BLaER1 (cell line): ENCODE data around the gene CAVIN2.

Experiments used
- H3K27ac ChIP-seq: shearing (Covaris generic); formaldehyde crosslinking; 2 replicates; pipeline ENCODE4 v1.8.1; 2022
- H3K27me3 ChIP-seq: shearing (Covaris generic); formaldehyde crosslinking; 2 replicates; pipeline ENCODE4 v1.8.1; 2022
- H3K36me3 ChIP-seq: shearing (Covaris generic); formaldehyde crosslinking; 2 replicates; pipeline ENCODE4 v1.8.1; 2022
- H3K4me1 ChIP-seq: shearing (Covaris generic); formaldehyde crosslinking; 2 replicates; pipeline ENCODE4 v1.8.1; 2022
- H3K4me2 ChIP-seq: shearing (Covaris generic); formaldehyde crosslinking; 2 replicates; pipeline ENCODE4 v1.8.1; 2022
- H3K4me3 ChIP-seq: shearing (Covaris generic); formaldehyde crosslinking; 2 replicates; pipeline ENCODE4 v1.8.1; 2022
- H3K9ac ChIP-seq: shearing (Covaris generic); formaldehyde crosslinking; 2 replicates; pipeline ENCODE4 v1.8.1; 2022
- H3K9me3 ChIP-seq: shearing (Covaris generic); formaldehyde crosslinking; 2 replicates; pipeline ENCODE4 v1.8.1; 2022
- H4K20me1 ChIP-seq: shearing (Covaris generic); formaldehyde crosslinking; 2 replicates; pipeline ENCODE4 v1.8.1; 2022
- Cebpa-rat ChIP-seq: shearing (Covaris generic); IDR thresholded peaks from 2 replicates; pipeline ENCODE4 v1.8.1; 2022

The CAVIN2 gene

DNA sequence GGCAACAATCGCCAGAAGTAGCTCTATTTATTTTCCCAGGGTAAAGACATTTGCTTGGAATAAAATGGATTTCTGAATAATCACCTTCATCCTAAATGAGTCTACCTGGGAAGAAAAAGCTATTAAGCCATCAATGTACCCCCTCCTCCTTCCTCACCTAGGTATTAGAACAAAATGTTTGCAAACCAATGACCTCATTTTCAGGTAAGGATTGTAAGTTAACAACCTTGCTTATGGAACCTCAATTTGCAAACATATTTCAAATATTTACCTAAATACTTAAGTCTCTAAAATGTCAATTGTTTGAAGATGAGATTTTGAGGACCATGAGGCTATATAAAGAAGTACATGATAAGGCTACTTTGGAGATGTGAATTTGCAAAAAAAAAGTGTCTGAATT, 43.9 kb downstream of the CAVIN2 start:
- H4K20me1 ChIP-seq: no peaks in the 10 kb centered on the region
- no peak overlapping the region for H3K27ac ChIP-seq
- no peak overlapping the region for H3K4me3 ChIP-seq
- no peaks in the 10 kb centered on the region for H3K9me3 ChIP-seq
- no peak overlapping the region for H3K9ac ChIP-seq
- H3K36me3 ChIP-seq: no peaks in the 10 kb centered on the region
- H3K4me1 ChIP-seq: no peaks in the 10 kb centered on the region
- no peak for TF ChIP-seq Cebpa-rat
- H3K4me2 ChIP-seq: no peak overlapping the region
- H3K27me3 ChIP-seq: no peaks in the 10 kb centered on the region

GRCh38 chr2:191802180-191802579, 44.7 kb downstream of the CAVIN2 start:
- no peaks in the 10 kb centered on the region for H3K36me3 ChIP-seq
- no peak overlapping the region for H3K4me2 ChIP-seq
- H4K20me1 ChIP-seq: no peaks in the 10 kb centered on the region
- no peak overlapping the region for H3K4me3 ChIP-seq
- no peak overlapping the region for H3K9ac ChIP-seq
- no peak overlapping the region for H3K27ac ChIP-seq
- H3K27me3 ChIP-seq: no peaks in the 10 kb centered on the region
- TF ChIP-seq Cebpa-rat: no peak
- no peaks in the 10 kb centered on the region for H3K9me3 ChIP-seq
- H3K4me1 ChIP-seq: no peaks in the 10 kb centered on the region

DNA sequence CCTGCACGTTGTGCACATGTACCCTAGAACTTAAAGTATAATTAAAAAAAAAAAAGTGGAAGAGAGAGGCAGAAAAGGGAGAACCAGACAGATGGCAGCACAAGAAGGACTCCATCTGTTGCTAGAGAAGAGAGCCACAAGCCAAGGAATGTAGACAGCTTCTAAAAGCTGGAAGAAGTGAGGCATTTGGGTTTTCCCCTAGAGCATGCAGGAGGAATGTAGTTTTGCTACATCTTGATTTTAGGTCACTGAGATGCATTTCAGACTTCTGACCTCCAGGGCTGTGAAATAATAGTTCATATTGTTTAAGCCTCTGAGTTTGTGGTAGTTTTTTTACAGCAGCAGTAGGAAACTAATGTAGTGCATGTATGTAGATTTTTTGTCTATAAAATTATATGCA, 46.0 kb downstream of the CAVIN2 start:
- no peaks in the 10 kb centered on the region for H3K4me1 ChIP-seq
- H4K20me1 ChIP-seq: no peaks in the 10 kb centered on the region
- H3K36me3 ChIP-seq: no peaks in the 10 kb centered on the region
- H3K27me3 ChIP-seq: no peaks in the 10 kb centered on the region
- H3K9me3 ChIP-seq: no peaks in the 10 kb centered on the region
- no peak overlapping the region for H3K9ac ChIP-seq
- H3K4me2 ChIP-seq: no peak overlapping the region
- TF ChIP-seq Cebpa-rat: no peak
- H3K4me3 ChIP-seq: no peak overlapping the region
- H3K27ac ChIP-seq: no peak overlapping the region

DNA sequence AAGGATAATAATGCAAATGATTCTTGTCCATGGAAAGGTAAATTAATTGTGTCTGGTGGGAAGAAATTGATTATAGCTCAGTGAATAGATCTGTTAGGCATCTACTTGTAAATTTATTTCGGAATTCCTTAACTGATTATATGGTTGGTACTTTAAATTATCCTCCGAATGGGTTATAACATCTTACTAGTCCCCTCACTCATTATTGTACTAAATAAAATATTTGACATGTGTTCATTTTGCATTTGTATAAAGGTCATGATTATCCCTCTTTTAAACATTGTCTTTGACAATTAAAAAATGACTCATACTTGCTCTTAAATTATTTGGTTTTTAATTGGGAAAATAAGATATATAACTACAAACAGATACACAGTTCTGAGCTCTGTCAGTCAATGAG, 47.4 kb downstream of the CAVIN2 start:
- H3K9ac ChIP-seq: no peak overlapping the region
- H3K27me3 ChIP-seq: no peaks in the 10 kb centered on the region
- no peaks in the 10 kb centered on the region for H4K20me1 ChIP-seq
- H3K36me3 ChIP-seq: no peaks in the 10 kb centered on the region
- TF ChIP-seq Cebpa-rat: no peak
- no peaks in the 10 kb centered on the region for H3K9me3 ChIP-seq
- H3K27ac ChIP-seq: no peak overlapping the region
- no peaks in the 10 kb centered on the region for H3K4me1 ChIP-seq
- no peak overlapping the region for H3K4me2 ChIP-seq
- no peak overlapping the region for H3K4me3 ChIP-seq

GRCh38 chr2:191797942-191798876, 48.7 kb downstream of the CAVIN2 start:
- TF ChIP-seq Cebpa-rat: no peak
- Histone ChIP-seq H3K27me3 (no peaks in the 10 kb centered on the region), H3K4me2 (no peak overlapping the region), H3K9me3 (no peaks in the 10 kb centered on the region), H3K27ac (no peak overlapping the region), H3K4me1 (no peaks in the 10 kb centered on the region), H4K20me1 (no peaks in the 10 kb centered on the region), H3K9ac (no peak overlapping the region), H3K4me3 (no peak overlapping the region), H3K36me3 (no peaks in the 10 kb centered on the region)

DNA sequence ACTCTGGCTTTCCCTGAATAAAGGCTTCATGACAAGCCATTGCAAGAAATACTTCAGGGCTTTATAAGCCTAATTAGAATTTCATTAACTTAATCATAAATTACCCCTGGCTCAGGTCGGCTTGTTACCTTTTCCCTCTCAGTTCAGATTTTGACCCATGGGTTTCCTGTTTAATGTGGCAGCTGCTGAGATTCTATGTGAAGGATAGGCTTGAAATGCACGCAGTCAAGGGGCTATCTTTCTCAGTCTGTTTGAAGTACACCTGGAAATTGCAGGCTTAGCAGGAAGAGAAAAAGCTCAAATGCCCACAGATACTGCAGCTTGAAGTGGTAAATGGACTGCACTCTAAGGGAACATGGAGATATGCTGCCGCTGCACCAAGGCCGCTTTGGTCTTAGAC, 49.4 kb downstream of the CAVIN2 start:
- Histone ChIP-seq H3K27ac (no peak overlapping the region), H3K4me1 (no peaks in the 10 kb centered on the region), H4K20me1 (no peaks in the 10 kb centered on the region), H3K4me3 (no peak overlapping the region), H3K36me3 (no peaks in the 10 kb centered on the region), H3K9me3 (no peaks in the 10 kb centered on the region), H3K9ac (no peak overlapping the region), H3K27me3 (no peaks in the 10 kb centered on the region), H3K4me2 (no peak overlapping the region)
- TF ChIP-seq Cebpa-rat: no peak

DNA sequence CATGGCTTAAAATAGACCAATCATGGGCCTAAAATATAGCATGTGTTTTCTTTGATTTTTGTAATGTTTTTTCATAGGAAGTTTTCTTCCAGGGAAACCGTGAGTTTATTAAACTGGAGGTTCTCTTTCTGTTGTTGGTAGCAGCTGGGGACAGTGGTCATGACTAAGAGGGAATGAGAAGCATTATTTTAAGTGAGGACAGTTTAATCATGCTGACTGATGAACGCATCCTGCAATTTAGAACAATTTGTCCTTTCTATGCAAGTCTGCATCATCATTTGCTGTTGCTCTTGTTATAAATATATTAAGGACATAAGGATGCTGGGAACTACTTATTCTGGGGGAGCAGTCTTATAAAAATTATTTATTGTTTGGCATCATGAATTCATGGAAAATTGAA, 51.2 kb downstream of the CAVIN2 start:
- Histone ChIP-seq H3K27ac (no peak overlapping the region), H3K4me2 (no peak overlapping the region), H3K9me3 (no peaks in the 10 kb centered on the region), H4K20me1 (no peaks in the 10 kb centered on the region), H3K4me3 (no peak overlapping the region), H3K27me3 (no peaks in the 10 kb centered on the region), H3K4me1 (no peaks in the 10 kb centered on the region), H3K36me3 (no peaks in the 10 kb centered on the region), H3K9ac (no peak overlapping the region)
- no peak for TF ChIP-seq Cebpa-rat

- TF ChIP-seq Cebpa-rat: no peak
These were observed 54.8 kb downstream of the CAVIN2 start for GRCh38 chr2:191791953-191792560.

DNA sequence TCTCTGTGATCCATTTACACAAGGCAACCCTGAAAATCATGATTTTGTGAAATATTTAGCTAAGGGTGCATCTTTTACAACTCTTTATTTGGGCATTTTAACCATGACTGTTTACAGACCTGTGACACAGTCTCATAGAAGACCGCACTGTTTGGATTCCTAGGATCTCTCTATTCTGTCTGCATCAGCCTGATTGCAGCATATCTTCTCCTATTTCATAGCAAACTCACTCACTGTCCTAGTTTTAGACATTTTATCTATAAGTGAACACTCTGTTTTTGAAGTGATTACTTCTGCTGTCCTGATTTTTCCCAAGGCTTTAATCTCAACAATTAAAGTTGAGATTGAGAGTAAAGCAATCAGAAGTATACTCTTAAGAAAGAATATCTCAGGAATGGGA, 56.2 kb downstream of the CAVIN2 start:
- Histone ChIP-seq H3K27me3 (no peaks in the 10 kb centered on the region), H3K9ac (no peak overlapping the region), H3K4me3 (no peak overlapping the region), H4K20me1 (no peaks in the 10 kb centered on the region), H3K27ac (no peak overlapping the region), H3K36me3 (no peaks in the 10 kb centered on the region), H3K4me2 (no peak overlapping the region), H3K9me3 (no peaks in the 10 kb centered on the region), H3K4me1 (no peaks in the 10 kb centered on the region)
- no peak for TF ChIP-seq Cebpa-rat

More at GRCh38 chr2:191791953-191792560, 54.8 kb downstream of the CAVIN2 start:
- Histone ChIP-seq H3K4me1 (no peaks in the 10 kb centered on the region), H3K9ac (no peak overlapping the region), H3K4me2 (no peak overlapping the region), H4K20me1 (no peaks in the 10 kb centered on the region), H3K27me3 (no peaks in the 10 kb centered on the region), H3K36me3 (no peaks in the 10 kb centered on the region), H3K9me3 (no peaks in the 10 kb centered on the region), H3K4me3 (no peak overlapping the region), H3K27ac (no peak overlapping the region)

- Histone ChIP-seq H3K27me3 (no peaks in the 10 kb centered on the region), H3K9ac (no peak overlapping the region), H3K9me3 (no peaks in the 10 kb centered on the region), H3K36me3 (no peaks in the 10 kb centered on the region), H3K4me1 (no peaks in the 10 kb centered on the region), H3K4me2 (no peak overlapping the region), H3K27ac (no peak overlapping the region), H4K20me1 (no peaks in the 10 kb centered on the region), H3K4me3 (no peak overlapping the region)
- no peak for TF ChIP-seq Cebpa-rat
These were observed 57.1 kb downstream of the CAVIN2 start for GRCh38 chr2:191789796-191790195.
